ENCODE data around the gene SORT1. TPM values are rescaled to one million over a fixed set of nuclear protein-coding genes. Genes with fewer than 3 reads are reported as not detected.

Gene SORT1
- polyA plus RNA-seq, 1 of the 3 experiments (the other 2 are of a cell fraction): 8.5 TPM

DNA sequence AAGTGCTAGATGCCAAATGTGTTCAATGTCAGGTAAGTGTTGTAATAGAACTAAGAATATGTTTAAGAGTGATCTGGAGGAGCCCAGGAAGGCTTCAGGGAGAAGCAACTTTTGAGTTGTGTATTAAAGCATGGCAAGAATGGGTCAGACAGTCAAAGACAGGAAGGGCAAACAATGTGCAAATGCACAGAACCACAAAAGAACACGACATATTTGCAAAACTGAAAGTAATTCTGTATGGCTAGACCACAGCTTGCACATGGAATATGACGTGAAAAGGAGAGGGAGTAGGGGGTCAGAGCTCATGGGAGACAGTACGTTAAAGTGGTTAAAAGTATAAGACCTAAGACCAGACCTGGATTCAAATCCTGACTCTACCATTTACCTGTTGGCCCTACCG lies 7.1 kb upstream of the SORT1 start:
- Histone ChIP-seq H3K9ac (no peak overlapping the region), H3K36me3 (replicated peaks in 1 of 2; ENCODE audit: control insufficient read depth in 1 of 2, insufficient read depth in 2 of 2, low read length in 1 of 2) (peaks cover 62 to 68% of the 10 kb centered on the region in 2 experiments), H3K79me2 (ENCODE audit: insufficient read depth) (peaks cover 12% of the 10 kb centered on the region; the same call in 1 of the 2 replicates), H3K9me3 (no peaks in the 10 kb centered on the region), H3K27ac (ENCODE audit: low read depth in 2 of 2, low read length in 1 of 2) (no peak overlapping the region), H3F3A (replicated peaks; ENCODE audit: insufficient read depth) (peaks cover 14% of the 10 kb centered on the region), H3K9me2 (no peaks in the 10 kb centered on the region), H3K4me1 (ENCODE audit: control insufficient read depth in 1 of 2, insufficient read depth in 2 of 2, low read depth in 1 of 2, low read length in 1 of 2) (no peaks in the 10 kb centered on the region; a peak in 1 of 4 replicates), H2AFZ (ENCODE audit: low read depth) (no peak overlapping the region; the same call in 1 of the 2 replicates), H3K4me3 (ENCODE audit: low read depth in 2 of 2, low read length in 1 of 2) (no peak overlapping the region), H3K4me2 (no peak overlapping the region), H3K27me3 (ENCODE audit: insufficient read depth) (no peaks in the 10 kb centered on the region), H4K20me1 (ENCODE audit: insufficient read depth) (0 out of 2 replicates have a peak, but pooled peaks cover 2% of the 10 kb centered on the region)
- 96% methylated on average over 4 of the region's 4 CpGs for WGBS (ENCODE audit: low lambda C conversion rate)
- TF ChIP-seq YY1 (IDR thresholded peaks at IDR 0.05; ENCODE audit: low read depth) (no peak), SIN3A (IDR thresholded peaks at IDR 0.05; ENCODE audit: borderline replicate concordance, low read depth, low read length) (no peak), FOXJ3 (CRISPR knock-in tag; IDR thresholded peaks at IDR 0.05) (no peak)
- TF ChIP-seq, protein P1, sequence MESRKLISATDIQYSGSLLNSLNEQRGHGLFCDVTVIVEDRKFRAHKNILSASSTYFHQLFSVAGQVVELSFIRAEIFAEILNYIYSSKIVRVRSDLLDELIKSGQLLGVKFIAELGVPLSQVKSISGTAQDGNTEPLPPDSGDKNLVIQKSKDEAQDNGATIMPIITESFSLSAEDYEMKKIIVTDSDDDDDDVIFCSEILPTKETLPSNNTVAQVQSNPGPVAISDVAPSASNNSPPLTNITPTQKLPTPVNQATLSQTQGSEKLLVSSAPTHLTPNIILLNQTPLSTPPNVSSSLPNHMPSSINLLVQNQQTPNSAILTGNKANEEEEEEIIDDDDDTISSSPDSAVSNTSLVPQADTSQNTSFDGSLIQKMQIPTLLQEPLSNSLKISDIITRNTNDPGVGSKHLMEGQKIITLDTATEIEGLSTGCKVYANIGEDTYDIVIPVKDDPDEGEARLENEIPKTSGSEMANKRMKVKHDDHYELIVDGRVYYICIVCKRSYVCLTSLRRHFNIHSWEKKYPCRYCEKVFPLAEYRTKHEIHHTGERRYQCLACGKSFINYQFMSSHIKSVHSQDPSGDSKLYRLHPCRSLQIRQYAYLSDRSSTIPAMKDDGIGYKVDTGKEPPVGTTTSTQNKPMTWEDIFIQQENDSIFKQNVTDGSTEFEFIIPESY (IDR thresholded peaks at IDR 0.05; ENCODE audit: borderline replicate concordance, low read depth): no peak
- TF ChIP-seq, protein P2, sequence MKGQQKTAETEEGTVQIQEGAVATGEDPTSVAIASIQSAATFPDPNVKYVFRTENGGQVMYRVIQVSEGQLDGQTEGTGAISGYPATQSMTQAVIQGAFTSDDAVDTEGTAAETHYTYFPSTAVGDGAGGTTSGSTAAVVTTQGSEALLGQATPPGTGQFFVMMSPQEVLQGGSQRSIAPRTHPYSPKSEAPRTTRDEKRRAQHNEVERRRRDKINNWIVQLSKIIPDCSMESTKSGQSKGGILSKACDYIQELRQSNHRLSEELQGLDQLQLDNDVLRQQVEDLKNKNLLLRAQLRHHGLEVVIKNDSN (IDR thresholded peaks at IDR 0.05; ENCODE audit: borderline replicate concordance, low read depth): no peak
- TF ChIP-seq, protein P3, sequence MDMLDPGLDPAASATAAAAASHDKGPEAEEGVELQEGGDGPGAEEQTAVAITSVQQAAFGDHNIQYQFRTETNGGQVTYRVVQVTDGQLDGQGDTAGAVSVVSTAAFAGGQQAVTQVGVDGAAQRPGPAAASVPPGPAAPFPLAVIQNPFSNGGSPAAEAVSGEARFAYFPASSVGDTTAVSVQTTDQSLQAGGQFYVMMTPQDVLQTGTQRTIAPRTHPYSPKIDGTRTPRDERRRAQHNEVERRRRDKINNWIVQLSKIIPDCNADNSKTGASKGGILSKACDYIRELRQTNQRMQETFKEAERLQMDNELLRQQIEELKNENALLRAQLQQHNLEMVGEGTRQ (IDR thresholded peaks at IDR 0.05; ENCODE audit: borderline replicate concordance, low read depth, low read length): no peak
- POLR2A ChIA-PET: interaction anchor here (0.7 kb wide), 1 partner anchor 122 kb away, joined by 3 read pairs; the partner anchor contains the start of gene PSRC1
- CTCF ChIA-PET: interaction anchor here (1.7 to 14.6 kb wide), 2 partner anchors 125 to 127 kb away, joined by 9 to 252 read pairs; partner anchors contain the start of gene PSRC1
- no peak for DNase-seq

DNA sequence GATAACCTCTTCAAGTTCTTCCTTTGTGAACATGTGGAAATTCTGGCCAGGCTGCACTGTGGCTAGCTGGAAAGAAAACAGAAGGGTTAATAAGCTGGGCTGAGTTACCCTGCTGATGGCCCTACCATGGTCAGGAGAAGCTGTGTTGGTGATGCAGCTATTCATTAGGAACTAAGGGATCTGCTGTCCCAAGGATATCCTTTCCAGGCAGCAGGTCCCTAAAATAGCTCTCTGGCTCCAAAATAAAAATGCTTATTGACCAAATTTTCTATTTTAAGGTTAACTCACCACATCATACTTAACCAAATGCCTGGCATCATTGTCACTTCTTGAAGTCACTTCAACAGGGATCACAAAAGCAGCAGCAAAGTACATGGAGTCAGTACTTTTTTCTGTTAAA lies 4.3 kb upstream of the SORT1 start:
- TF ChIP-seq FOSL2 (IDR thresholded peaks at IDR 0.05; ENCODE audit: borderline replicate concordance, low read depth) (no peak), MEF2A (IDR thresholded peaks at IDR 0.05; ENCODE audit: borderline replicate concordance, low read depth) (no peak), NRF1 (IDR thresholded peaks at IDR 0.05; ENCODE audit: low read depth, low read length) (no peak), EZH2phosphoT487 (IDR thresholded peaks at IDR 0.05; ENCODE audit: borderline replicate concordance, low read depth) (no peak), GATA2 (CRISPR knock-in tag; IDR thresholded peaks at IDR 0.05) (no peak)
- Histone ChIP-seq H3K4me2 (no peak overlapping the region), H3K36me3 (replicated peaks in 1 of 2; ENCODE audit: control insufficient read depth in 1 of 2, insufficient read depth in 2 of 2, low read length in 1 of 2) (peaks cover 34 to 48% of the 10 kb centered on the region in 2 experiments), H3K27me3 (ENCODE audit: insufficient read depth) (no peaks in the 10 kb centered on the region), H2AFZ (ENCODE audit: low read depth) (no peak overlapping the region), H3K27ac (ENCODE audit: low read depth in 2 of 2, low read length in 1 of 2) (no peak overlapping the region), H3K9me3 (no peaks in the 10 kb centered on the region), H3F3A (replicated peaks; ENCODE audit: insufficient read depth) (peaks cover 25% of the 10 kb centered on the region), H3K4me1 (ENCODE audit: control insufficient read depth in 1 of 2, insufficient read depth in 2 of 2, low read depth in 1 of 2, low read length in 1 of 2) (peaks cover 0 to 11% of the 10 kb centered on the region in 2 experiments; a peak in 2 of 4 replicates), H3K9me2 (no peaks in the 10 kb centered on the region), H4K20me1 (ENCODE audit: insufficient read depth) (no peaks in the 10 kb centered on the region), H3K79me2 (ENCODE audit: insufficient read depth) (peaks cover 4% of the 10 kb centered on the region; the same call in 1 of the 2 replicates), H3K4me3 (ENCODE audit: low read depth in 2 of 2, low read length in 1 of 2) (no peak overlapping the region), H3K9ac (no peak overlapping the region)
- DNase-seq: no peak
- POLR2A ChIA-PET: no interaction called here
- CTCF ChIA-PET: interaction anchor here (0.9 to 14.6 kb wide), 8 partner anchors 11 to 302 kb away, joined by 3 to 252 read pairs (median 6); partner anchors contain the start of genes CYB561D1 and PSRC1
